ENCODE results near the gene IL10RA. TPM values are rescaled to one million over a fixed set of nuclear protein-coding genes. Genes with fewer than 3 reads are reported as not detected.

IL10RA gene
- total and polyA plus RNA-seq, 2 experiments from 2014 or later = 0.10 TPM; not detected in 1

GRCh38 chr11:117992136-117992535 is 5.9 kb downstream of the IL10RA start:
- no peaks in the 10 kb centered on the region for H3K9me3 Mint-ChIP-seq
- Histone ChIP-seq H3K4me1 (ENCODE audit: insufficient read depth) (no peaks in the 10 kb centered on the region; the same call in 1 of the 2 replicates), H3K27ac (ENCODE audit: low read depth) (no peak overlapping the region), H3K27me3 (ENCODE audit: insufficient read depth) (peaks cover 16% of the 10 kb centered on the region), H3F3A (replicated peaks; ENCODE audit: low read depth) (no peaks in the 10 kb centered on the region), H3K36me3 (ENCODE audit: insufficient read depth) (no peaks in the 10 kb centered on the region), H3K9me2 (ENCODE audit: insufficient read depth) (no peaks in the 10 kb centered on the region), H2AFZ (no peak overlapping the region), H4K20me1 (replicated peaks; ENCODE audit: insufficient read depth) (no peaks in the 10 kb centered on the region), H3K4me2 (no peak overlapping the region), H3K79me2 (replicated peaks; ENCODE audit: insufficient read depth) (no peaks in the 10 kb centered on the region), H3K4me3 (no peak overlapping the region)
- ATAC-seq (no peak), DNase-seq (ENCODE audit: low spot score) (no peak)
- peaks cover 6% of the 10 kb centered on the region; the same call in 2 of the 3 replicates for H3K4me1 Mint-ChIP-seq
- no peak overlapping the region for H3K4me3 Mint-ChIP-seq
- peaks cover 14% of the 10 kb centered on the region for H3K27me3 Mint-ChIP-seq (ENCODE audit: insufficient read depth, low read depth, poor library complexity)
- no peak for TF ChIP-seq ZNF114 (CRISPR knock-in tag; IDR thresholded peaks at IDR 0.05)
- TF ChIP-seq ZNF462 (CRISPR knock-in tag; IDR thresholded peaks at IDR 0.05) = no peak
- no peak for TF ChIP-seq JUNB (IDR thresholded peaks at IDR 0.05; ENCODE audit: unreplicated experiment)
- no peak for TF ChIP-seq STAT1 (IDR thresholded peaks at IDR 0.05; ENCODE audit: unreplicated experiment)
- no peak for TF ChIP-seq ZNF331 (CRISPR knock-in tag; IDR thresholded peaks at IDR 0.05; ENCODE audit: low read depth)
- TF ChIP-seq CTCF (conservative IDR thresholded peaks at IDR 0.05; ENCODE audit: low read depth in 2 of 2) = no peak
- no peak for TF ChIP-seq REST (IDR thresholded peaks at IDR 0.05; ENCODE audit: unreplicated experiment)
- TF ChIP-seq EZH2 (IDR thresholded peaks at IDR 0.05; ENCODE audit: low read depth, unreplicated experiment) = no peak
- no peak for TF ChIP-seq POLR2AphosphoS5 (IDR thresholded peaks at IDR 0.05; ENCODE audit: low read depth)
- TF ChIP-seq ETS1 (IDR thresholded peaks at IDR 0.05) = no peak
- TF ChIP-seq EZH2phosphoT487 (IDR thresholded peaks at IDR 0.05; ENCODE audit: unreplicated experiment) = no peak
- no peak for TF ChIP-seq NANOG (IDR thresholded peaks at IDR 0.05; ENCODE audit: borderline replicate concordance)
- TF ChIP-seq CREB1 (CRISPR knock-in tag; IDR thresholded peaks at IDR 0.05; ENCODE audit: low read depth) = no peak
- H3K27ac Mint-ChIP-seq = no peak overlapping the region
- no peaks in the 10 kb centered on the region for H3K36me3 Mint-ChIP-seq (ENCODE audit: low read depth)
